Limb (tissue), 2 donors: ENCODE data around the gene PIK3CG.

Experiments
- DNase-seq, 2 donors: peaks; one replicate each; pipeline ENCODE4 v3.0.0-alpha.2; 2016; ENCODE audit errors: extremely low spot score in 2 of 2

The PIK3CG gene

GRCh38 chr7:106858618-106859532, 6.2 kb upstream of the PIK3CG start:
- peak in 1 of 2 donors; percentile 61 for DNase-seq

- no peak for DNase-seq
Observed at GRCh38 chr7:106862317-106863089, 2.6 kb upstream of the PIK3CG start.

- DNase-seq, result no peak
Observed at GRCh38 chr7:106863274-106863997, 1.6 kb upstream of the PIK3CG start.

GRCh38 chr7:106864298-106865081, 592 bp upstream of the PIK3CG start:
- DNase-seq, result no peak

- DNase-seq, result no peak
Observed at GRCh38 chr7:106866298-106867281, 1.5 kb downstream of the PIK3CG start.

GRCh38 chr7:106867641-106868351, 2.7 kb downstream of the PIK3CG start:
- no peak for DNase-seq

- no peak for DNase-seq
Observed at GRCh38 chr7:106868364-106868763, 3.3 kb downstream of the PIK3CG start.

- DNase-seq, result no peak
Observed at GRCh38 chr7:106869954-106870353, 4.9 kb downstream of the PIK3CG start.

- no peak for DNase-seq
Observed at GRCh38 chr7:106870528-106870927, 5.4 kb downstream of the PIK3CG start.

- no peak for DNase-seq
Observed at GRCh38 chr7:106870983-106871410, 5.9 kb downstream of the PIK3CG start.

GRCh38 chr7:106871793-106872571, 6.9 kb downstream of the PIK3CG start:
- no peak for DNase-seq

GRCh38 chr7:106872763-106873162, 7.7 kb downstream of the PIK3CG start:
- no peak for DNase-seq

GRCh38 chr7:106874076-106874475, 9.0 kb downstream of the PIK3CG start:
- DNase-seq, result no peak

- DNase-seq, result no peak
Observed at GRCh38 chr7:106875508-106875907, 10.4 kb downstream of the PIK3CG start.

GRCh38 chr7:106878748-106879439, 13.8 kb downstream of the PIK3CG start:
- no peak for DNase-seq

- DNase-seq, result no peak
Observed at GRCh38 chr7:106881984-106882383, 16.9 kb downstream of the PIK3CG start.

- no peak for DNase-seq
Observed at GRCh38 chr7:106883456-106884026, 18.5 kb downstream of the PIK3CG start.
